HepG2 (cell line): ENCODE data around the gene C1QTNF3. TPM values are rescaled to one million over a fixed set of nuclear protein-coding genes. Genes with fewer than 3 reads are reported as not detected.

Source experiments
- ATAC-seq: fragments of 200-7000 bp; cut with Tn5 transposase; 3 replicates; pipeline ENCODE4 v1.9.1; 2020; ENCODE audit warnings: mild to moderate bottlenecking, moderate library complexity
- BruUV-seq: library from RNA; stranded (reverse); fragments of 400-500 nt; replicated peaks from 2 replicates; lab custom pipeline; 2021; lab: Mats Ljungman, UMichigan
- CTCF ChIA-PET: fragments of 300-600 bp; formaldehyde crosslinking; extraction: SDS; loops from one replicate; lab custom pipeline; 2021; ENCODE audit warnings: low total read pairs, inconsistent platforms, low intra/inter-chr PET ratio; lab: Yijun Ruan, JAX
- POLR2A ChIA-PET: fragments of 350-600 bp; sonication (Branson Sonifier 250); formaldehyde crosslinking; loops from one replicate; lab custom pipeline; 2020; ENCODE audit warnings: antibody characterized with exemption, inconsistent platforms; lab: Yijun Ruan, JAX
- DNase-seq: peaks from one replicate; pipeline ENCODE4 v3.0.0-alpha.2; 2015; ENCODE audit warnings: low spot score
- FAIRE-seq: peaks from 3 replicates; lab custom pipeline; 2011; peaks lifted over from hg19 to GRCh38; lab: Jason Lieb, UNC
- H2AFZ ChIP-seq: one replicate; pipeline ENCODE4 v1.6.1; 2011; ENCODE audit warnings: low read length, inconsistent platforms
- H3K27ac ChIP-seq: fragments of 300-600 bp; 3 replicates; pipeline ENCODE4 v1.8.0; 2011; ENCODE audit warnings: mixed run types, mild to moderate bottlenecking, mixed read lengths, low read length, inconsistent platforms; ENCODE audit not compliant: insufficient read depth; ENCODE audit errors: extremely low read length
- H3K27me3 ChIP-seq, 2 experiments: fragments of 200-600 bp in 1 of 2; 2 replicates in 1 of 2; 3 replicates in 1 of 2; pipeline versions ENCODE4 v1.6.0 to v1.8.0; 2011; ENCODE audit warnings: low read length in 2 of 2, mild to moderate bottlenecking in 2 of 2, moderate library complexity in 2 of 2, inconsistent platforms in 1 of 2; ENCODE audit not compliant: insufficient read depth in 2 of 2, control insufficient read depth in 1 of 2
- H3K36me3 ChIP-seq, 2 experiments: fragments of 200-600 bp in 1 of 2; replicated peaks in 1 of 2; 2 replicates in 1 of 2; 3 replicates in 1 of 2; pipeline versions ENCODE4 v1.5.1 to v1.8.0; 2011; ENCODE audit warnings: low read length in 2 of 2, inconsistent platforms in 1 of 2; ENCODE audit not compliant: insufficient read depth in 2 of 2, control insufficient read depth in 1 of 2
- H3K4me1 ChIP-seq: 2 replicates; pipeline ENCODE4 v1.5.1; 2012; ENCODE audit warnings: low read length, inconsistent platforms; ENCODE audit not compliant: insufficient read depth
- H3K4me2 ChIP-seq: 2 replicates; pipeline ENCODE4 v1.6.0; 2011; ENCODE audit warnings: low read depth, low read length, inconsistent platforms
- H3K4me3 ChIP-seq, 3 experiments: fragments of 200-600 bp in 1 of 3; sonication (generic), shearing (Covaris generic) in 1 of 3; replicated peaks in 1 of 3; 2 replicates each; pipeline ENCODE4 v1.5.1; 2011 to 2016; ENCODE audit warnings: low read length in 3 of 3, inconsistent platforms in 2 of 3, low read depth in 2 of 3, mild to moderate bottlenecking in 2 of 3, control low read depth in 1 of 3, mixed read lengths in 1 of 3; ENCODE audit not compliant: insufficient read depth in 1 of 3
- H3K79me2 ChIP-seq: one replicate; pipeline ENCODE4 v1.6.1; 2011; ENCODE audit warnings: low read length, inconsistent platforms; ENCODE audit not compliant: insufficient read depth
- H3K9ac ChIP-seq: 2 replicates; pipeline ENCODE4 v1.6.0; 2011; ENCODE audit warnings: mild to moderate bottlenecking, low read depth, low read length, inconsistent platforms; ENCODE audit not compliant: insufficient read depth
- H3K9me3 ChIP-seq: 2 replicates; pipeline ENCODE4 v1.5.1; 2012; ENCODE audit warnings: mild to moderate bottlenecking, low read length
- H4K20me1 ChIP-seq: 2 replicates; pipeline ENCODE4 v1.6.0; 2011; ENCODE audit warnings: inconsistent platforms, mild to moderate bottlenecking, low read length, moderate library complexity; ENCODE audit not compliant: insufficient read depth
- ARID2 ChIP-seq: sonication (generic); formaldehyde crosslinking; IDR thresholded peaks from 2 replicates; pipeline ENCODE4 v1.8.1; 2022; ENCODE audit warnings: mild to moderate bottlenecking, missing genetic modification reagents, borderline replicate concordance
- ASH2L ChIP-seq: fragments of 300-600, 200-600 bp; sonication (generic); IDR thresholded peaks from 2 replicates; pipeline ENCODE4 v1.7.0; 2017; ENCODE audit warnings: low read depth, mild to moderate bottlenecking, moderate library complexity, mixed read lengths, low read length; ENCODE audit not compliant: insufficient read length
- GATAD1 ChIP-seq: IDR thresholded peaks from 2 replicates; pipeline ENCODE4 v1.6.1; 2016; ENCODE audit warnings: missing genetic modification reagents, missing compliant biosample characterization
- HMGA1 ChIP-seq: sonication (generic); formaldehyde crosslinking; conservative IDR thresholded peaks from 2 replicates; pipeline ENCODE4 v1.4.0; 2020; ENCODE audit warnings: missing genetic modification reagents
- ISL2 ChIP-seq: sonication (generic); formaldehyde crosslinking; IDR thresholded peaks from 2 replicates; pipeline ENCODE4 v1.5.0; 2020; ENCODE audit warnings: missing genetic modification reagents
- RFX5 ChIP-seq: IDR thresholded peaks from 2 replicates; pipeline ENCODE4 v1.6.1; 2011; ENCODE audit warnings: low read depth, low read length, improper control_type of control experiment
- SALL2 ChIP-seq: sonication (generic); formaldehyde crosslinking; IDR thresholded peaks from 2 replicates; pipeline ENCODE4 v1.8.1; 2023; ENCODE audit warnings: mild to moderate bottlenecking, missing genetic modification reagents, inconsistent platforms
- ZIK1 ChIP-seq: sonication (generic); formaldehyde crosslinking; IDR thresholded peaks from 2 replicates; pipeline ENCODE4 v1.5.0; 2020; ENCODE audit warnings: mild to moderate bottlenecking, low read depth, missing genetic modification reagents, borderline replicate concordance
- ZNF557 ChIP-seq: sonication (generic); formaldehyde crosslinking; IDR thresholded peaks from 2 replicates; pipeline ENCODE4 v1.4.0; 2020; ENCODE audit warnings: missing genetic modification reagents
- ZNF790 ChIP-seq: sonication (generic); formaldehyde crosslinking; IDR thresholded peaks from 2 replicates; pipeline ENCODE4 v1.8.0; 2022; ENCODE audit warnings: missing genetic modification reagents, mild to moderate bottlenecking, borderline replicate concordance
- ZNF792 ChIP-seq: IDR thresholded peaks from 2 replicates; pipeline ENCODE4 v1.6.1; 2016
- WGBS: methylation state at CpG from one replicate; pipeline ENCODE4 v1.1.6; 2017; ENCODE audit warnings: low lambda C conversion rate; 5-methylcytosine and 5-hydroxymethylcytosine counted together
- in situ Hi-C: cut with HindIII; loops from 2 replicates; pipeline ENCODE4 v1.10.0; 2017; ENCODE audit warnings: low pct_unique_long_range_greater_than_20kb; ENCODE audit not compliant: extremely low pct_ligation_motif_present
- intact Hi-C: fragments of 100-400 bp; cut with micrococcal nuclease; formaldehyde crosslinking; loops from one replicate; pipeline ENCODE4 v1.10.0; 2022; ENCODE audit not compliant: unreplicated experiment
- polyA plus RNA-seq, 8 experiments: library from polyadenylated mRNA; depleted of rRNA in 3 of 8; stranded (reverse) in 7 of 8; unstranded in 1 of 8; fragments of >200 nt; fragmentation: Illumina TruSeq in 4 of 8; extraction: Trizol in 4 of 8; gene quantifications; 2 replicates each; pipeline versions ENCODE4 v1.2.1 to v1.2.3, GENCODE V29; 2011 to 2016; ENCODE audit warnings: low read depth in 4 of 8, missing spikeins in 1 of 8, mixed read lengths in 1 of 8; ENCODE audit not compliant: insufficient read depth in 1 of 8
- total RNA-seq, 5 experiments: library from RNA; depleted of rRNA; stranded (reverse); fragments of >200 nt; fragmentation: Illumina TruSeq; extraction: Trizol; gene quantifications; 2 replicates each; pipeline ENCODE4 v1.2.3, GENCODE V29; 2016; ENCODE audit warnings: low read depth in 1 of 5
- TF ChIP-seq, protein P1 (sequence below): IDR thresholded peaks from 2 replicates; pipeline ENCODE4 v1.6.1; 2016; ENCODE audit warnings: missing compliant biosample characterization, missing genetic modification reagents, borderline replicate concordance

Gene C1QTNF3
- total and polyA plus RNA-seq, 2 of the 13 experiments (the other 11 are each of a cell fraction or from before 2014, with no cell fraction given), result 3.3 to 10.8 TPM

DNA sequence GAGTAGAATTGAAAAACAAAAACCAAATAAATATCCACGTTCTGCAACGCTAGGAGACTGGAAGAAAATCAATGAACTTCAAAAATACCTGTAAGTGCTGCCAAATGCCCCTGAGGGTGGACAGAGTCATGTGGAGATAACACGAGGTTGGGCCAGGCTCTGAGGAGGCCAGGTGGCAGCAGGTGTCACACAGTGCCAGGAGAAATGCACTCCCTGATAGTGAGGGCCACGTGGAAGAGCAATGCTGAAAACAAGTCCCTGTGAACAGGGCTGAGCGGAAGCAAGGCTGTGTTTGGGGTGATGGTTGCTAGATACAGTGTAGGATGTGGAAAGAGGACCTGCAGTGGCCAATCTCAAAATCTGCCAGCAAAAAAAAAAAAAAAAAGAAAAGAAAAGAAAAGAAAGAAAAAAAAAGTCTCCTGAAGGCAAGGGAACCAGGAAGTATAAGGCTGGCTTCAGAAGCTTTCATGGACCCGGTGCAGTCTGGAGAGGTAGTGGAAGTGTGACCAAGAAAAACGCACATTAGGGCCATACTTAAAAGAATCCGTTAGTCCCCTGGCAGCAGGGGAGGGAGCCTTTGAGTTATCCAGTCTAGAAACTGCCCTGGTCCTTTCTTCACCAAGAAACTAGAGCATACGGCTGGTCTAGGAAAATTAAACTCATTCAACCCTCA lies 16.8 kb downstream of the C1QTNF3 start:
- Histone ChIP-seq H3K4me2 (no peak overlapping the region), H3K27ac (no peak overlapping the region), H3K36me3 (peaks cover 0 to 18% of the 10 kb centered on the region in 2 experiments; a peak in 2 of 5 replicates), H3K9ac (no peak overlapping the region), H3K9me3 (no peaks in the 10 kb centered on the region), H3K4me3 (no peak overlapping the region), H3K27me3 (no peaks in the 10 kb centered on the region), H3K4me1 (peaks cover 10% of the 10 kb centered on the region), H3K79me2 (no peaks in the 10 kb centered on the region), H2AFZ (no peak overlapping the region), H4K20me1 (no peaks in the 10 kb centered on the region)
- ChIA-PET CTCF (no interaction called here), POLR2A (no interaction called here)
- 95% methylated on average over 9 of the region's 9 CpGs for WGBS
- DNase-seq (no peak), ATAC-seq (no peak), FAIRE-seq (no peak)
- intact Hi-C loops (no loop called here), in situ Hi-C loops (no loop called here)
- no peak for TF ChIP-seq SALL2 (CRISPR knock-in tag)
- TF ChIP-seq ZNF557 (CRISPR knock-in tag), result no peak
- no peak for TF ChIP-seq ZNF792 (CRISPR knock-in tag)
- no peak for TF ChIP-seq ARID2 (CRISPR knock-in tag)
- no peak for TF ChIP-seq HMGA1 (CRISPR knock-in tag)
- no peak for TF ChIP-seq GATAD1 (CRISPR knock-in tag)
- TF ChIP-seq ASH2L, result no peak
- TF ChIP-seq RFX5, result no peak
- TF ChIP-seq ZNF790, result no peak
- TF ChIP-seq ISL2 (CRISPR knock-in tag), result no peak
- TF ChIP-seq, protein P1, sequence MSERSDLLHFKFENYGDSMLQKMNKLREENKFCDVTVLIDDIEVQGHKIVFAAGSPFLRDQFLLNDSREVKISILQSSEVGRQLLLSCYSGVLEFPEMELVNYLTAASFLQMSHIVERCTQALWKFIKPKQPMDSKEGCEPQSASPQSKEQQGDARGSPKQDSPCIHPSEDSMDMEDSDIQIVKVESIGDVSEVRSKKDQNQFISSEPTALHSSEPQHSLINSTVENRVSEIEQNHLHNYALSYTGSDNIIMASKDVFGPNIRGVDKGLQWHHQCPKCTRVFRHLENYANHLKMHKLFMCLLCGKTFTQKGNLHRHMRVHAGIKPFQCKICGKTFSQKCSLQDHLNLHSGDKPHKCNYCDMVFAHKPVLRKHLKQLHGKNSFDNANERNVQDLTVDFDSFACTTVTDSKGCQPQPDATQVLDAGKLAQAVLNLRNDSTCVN, result no peak
- no peak for TF ChIP-seq ZIK1
- no TSS peak for BruUV-seq
